NB4 (cell line): ENCODE results near the gene BRSK2.
"Not testable (repeated sequence)": the region's sequence is repeated elsewhere in the genome, so short reads cannot be mapped to it uniquely, and the experiment has no call there.

Source experiments
- DNase-seq: peaks from one replicate; pipeline ENCODE4 v3.0.0; 2010; ENCODE audit warnings: low read depth
- H3K4me3 ChIP-seq: one replicate; pipeline ENCODE4 v1.5.1; 2011; ENCODE audit warnings: mild to moderate bottlenecking, low read depth, low read length, moderate library complexity
- CTCF ChIP-seq: IDR thresholded peaks from one replicate; pipeline ENCODE4 v1.5.1; 2012; ENCODE audit warnings: low read depth, low read length
- MAX ChIP-seq: IDR thresholded peaks from 2 replicates; pipeline ENCODE4 v1.6.1; 2011; ENCODE audit warnings: low read depth, low read length
- MYC ChIP-seq: IDR thresholded peaks from 2 replicates; pipeline ENCODE4 v1.6.1; 2011; ENCODE audit warnings: low read depth, low read length
- POLR2A ChIP-seq: IDR thresholded peaks from 2 replicates; pipeline ENCODE4 v1.6.1; 2011; ENCODE audit warnings: mild to moderate bottlenecking; ENCODE audit not compliant: insufficient read length; ENCODE audit errors: extremely low read depth

BRSK2 gene

GRCh38 chr11:1422481-1422880 is 32.7 kb downstream of the BRSK2 start:
- no peak for TF ChIP-seq CTCF
- TF ChIP-seq POLR2A: no peak
- no peak for TF ChIP-seq MYC
- TF ChIP-seq MAX: no peak
- no peak for DNase-seq
- H3K4me3 ChIP-seq: no peak overlapping the region

GRCh38 chr11:1422981-1423380 is 33.2 kb downstream of the BRSK2 start:
- no peak overlapping the region for H3K4me3 ChIP-seq
- DNase-seq: no peak
- TF ChIP-seq CTCF (no peak), MAX (no peak), MYC (no peak), POLR2A (no peak)

- DNase-seq, H3K4me3 ChIP-seq: not testable (repeated sequence)
Measured at GRCh38 chr11:1423406-1423805, 33.7 kb downstream of the BRSK2 start.

- no peak for TF ChIP-seq POLR2A
- TF ChIP-seq CTCF: no peak
- TF ChIP-seq MAX: no peak
- no peak for TF ChIP-seq MYC
- H3K4me3 ChIP-seq: no peak overlapping the region
- DNase-seq: no peak
Measured at GRCh38 chr11:1425006-1425405, 35.3 kb downstream of the BRSK2 start.

- TF ChIP-seq MAX (no peak), CTCF (no peak), MYC (no peak), POLR2A (no peak)
Measured at GRCh38 chr11:1425439-1425838, 35.7 kb downstream of the BRSK2 start.

GRCh38 chr11:1428762-1429316 is 39.1 kb downstream of the BRSK2 start:
- no peak for DNase-seq

More at GRCh38 chr11:1425439-1425838, 35.7 kb downstream of the BRSK2 start:
- no peak overlapping the region for H3K4me3 ChIP-seq
- no peak for DNase-seq

More at GRCh38 chr11:1428762-1429316, 39.1 kb downstream of the BRSK2 start:
- no peak overlapping the region for H3K4me3 ChIP-seq
- TF ChIP-seq MYC (no peak), MAX (no peak), CTCF (no peak), POLR2A (no peak)
